CD8-positive, alpha-beta memory T cell (primary cell): Measurements from ENCODE around the gene POMP. TPM values are rescaled to one million over a fixed set of nuclear protein-coding genes. Genes with fewer than 3 reads are reported as not detected.

ENCODE experiments used
- CTCF ChIA-PET: fragments of 350-600 bp; sonication (Branson Sonifier 250); formaldehyde crosslinking; loops from one replicate; lab custom pipeline; 2021; ENCODE audit warnings: antibody characterized with exemption; lab: Charles Lee
- POLR2A ChIA-PET: fragments of 350-600 bp; sonication (Branson Sonifier 250); formaldehyde crosslinking; loops from one replicate; lab custom pipeline; 2021; ENCODE audit warnings: antibody characterized with exemption; lab: Charles Lee
- DNase-seq, 5 donors: peaks; one replicate each; pipeline versions ENCODE4 v3.0.0 to v3.0.0-alpha.2; 2020 to 2022; ENCODE audit warnings: mixed read lengths in 1 of 5
- H3K27ac ChIP-seq: one replicate; pipeline ENCODE4 v1.7.0; 2013; ENCODE audit warnings: low read depth, mild to moderate bottlenecking, low read length, moderate library complexity
- H3K27me3 ChIP-seq: 2 replicates; pipeline ENCODE4 v1.7.0; 2013; ENCODE audit warnings: low read length, mild to moderate bottlenecking; ENCODE audit not compliant: insufficient read depth, poor library complexity, severe bottlenecking
- H3K36me3 ChIP-seq: 2 replicates; pipeline ENCODE4 v1.7.0; 2013; ENCODE audit warnings: mild to moderate bottlenecking, low read length, moderate library complexity; ENCODE audit not compliant: insufficient read depth
- H3K4me1 ChIP-seq: 2 replicates; pipeline ENCODE4 v1.7.0; 2013; ENCODE audit warnings: mild to moderate bottlenecking, low read length, moderate library complexity; ENCODE audit not compliant: insufficient read depth
- H3K4me3 ChIP-seq: 2 replicates; pipeline ENCODE4 v1.7.0; 2013; ENCODE audit warnings: mild to moderate bottlenecking, low read length
- H3K9me3 ChIP-seq: 2 replicates; pipeline ENCODE4 v1.7.0; 2013; ENCODE audit warnings: mild to moderate bottlenecking, low read length
- H3K27ac Mint-ChIP-seq, 8 donors: one replicate each; pipeline ENCODE4 v1.8.0; 2020 to 2021; ENCODE audit warnings: mixed read lengths in 8 of 8, mild to moderate bottlenecking in 6 of 8, inconsistent platforms in 3 of 8, moderate library complexity in 3 of 8
- H3K27me3 Mint-ChIP-seq, 2 donors: one replicate each; pipeline ENCODE4 v1.8.0; 2020 to 2021; ENCODE audit warnings: mixed read lengths in 2 of 2, mild to moderate bottlenecking in 1 of 2, moderate library complexity in 1 of 2
- H3K36me3 Mint-ChIP-seq, 3 donors: one replicate each; pipeline ENCODE4 v1.8.0; 2020 to 2021; ENCODE audit warnings: mixed read lengths in 3 of 3, inconsistent platforms in 1 of 3, mild to moderate bottlenecking in 1 of 3
- H3K4me1 Mint-ChIP-seq, 3 donors: one replicate each; pipeline ENCODE4 v1.8.0; 2020 to 2021; ENCODE audit warnings: mixed read lengths in 3 of 3, inconsistent platforms in 1 of 3, mild to moderate bottlenecking in 1 of 3
- H3K4me3 Mint-ChIP-seq, 7 donors: one replicate each; pipeline ENCODE4 v1.8.0; 2020 to 2021; ENCODE audit warnings: mixed read lengths in 7 of 7, mild to moderate bottlenecking in 6 of 7, moderate library complexity in 4 of 7, inconsistent platforms in 2 of 7
- H3K9me3 Mint-ChIP-seq, 5 donors: one replicate each; pipeline ENCODE4 v1.8.0; 2020 to 2022; ENCODE audit warnings: mixed read lengths in 5 of 5, mild to moderate bottlenecking in 3 of 5, moderate library complexity in 2 of 5, inconsistent platforms in 1 of 5
- polyA plus RNA-seq: library from polyadenylated mRNA; unstranded; fragments of 300-500 nt; fragmentation: Illumina TruSeq; gene quantifications from one replicate; pipeline ENCODE4 v1.2.3, GENCODE V29; 2021
- total RNA-seq, 2 experiments: library from RNA; stranded (reverse); gene quantifications; one replicate each; pipeline ENCODE4 v1.2.3, GENCODE V29; 2021

The POMP gene
- total and polyA plus RNA-seq, 3 experiments from 2014 or later, result 98.4 to 131 (median 127) TPM

GRCh38 chr13:28618230-28618994 lies 40.5 kb upstream of the POMP start:
- no peak overlapping the region for H3K4me3 Mint-ChIP-seq
- ChIA-PET CTCF (no interaction called here), POLR2A (no interaction called here)
- H3K4me1 Mint-ChIP-seq, result no peaks in the 10 kb centered on the region
- no peaks in the 10 kb centered on the region for H3K4me1 ChIP-seq
- H3K27ac Mint-ChIP-seq, result no peak overlapping the region
- H3K27ac ChIP-seq, result no peak overlapping the region
- no peaks in the 10 kb centered on the region for H3K27me3 ChIP-seq
- no peaks in the 10 kb centered on the region for H3K9me3 ChIP-seq
- peaks cover 0 to 2% (median 0%) of the 10 kb centered on the region in 5 donors for H3K9me3 Mint-ChIP-seq
- H3K27me3 Mint-ChIP-seq, result peaks cover 2 to 4% of the 10 kb centered on the region in 2 donors
- no peaks in the 10 kb centered on the region for H3K36me3 ChIP-seq
- H3K36me3 Mint-ChIP-seq, result no peaks in the 10 kb centered on the region
- H3K4me3 ChIP-seq, result no peak overlapping the region
- no peak for DNase-seq

- ChIA-PET POLR2A (no interaction called here), CTCF (no interaction called here)
- H3K4me3 Mint-ChIP-seq, result no peak overlapping the region
Observed at GRCh38 chr13:28620011-28620830, 38.7 kb upstream of the POMP start.

GRCh38 chr13:28621449-28621848 lies 37.5 kb upstream of the POMP start:
- Histone ChIP-seq H3K27ac (no peak overlapping the region), H3K4me3 (no peak overlapping the region), H3K9me3 (no peaks in the 10 kb centered on the region), H3K4me1 (no peaks in the 10 kb centered on the region), H3K36me3 (no peaks in the 10 kb centered on the region), H3K27me3 (no peaks in the 10 kb centered on the region)
- Mint-ChIP-seq H3K36me3 (no peaks in the 10 kb centered on the region), H3K27ac (no peak overlapping the region), H3K9me3 (peaks cover 0 to 2% (median 0%) of the 10 kb centered on the region in 5 donors), H3K27me3 (peaks cover 2 to 4% of the 10 kb centered on the region in 2 donors), H3K4me3 (no peak overlapping the region), H3K4me1 (peaks cover 1 to 10% (median 4%) of the 10 kb centered on the region in 3 donors)
- ChIA-PET POLR2A (no interaction called here), CTCF (no interaction called here)
- DNase-seq, result no peak

More at GRCh38 chr13:28620011-28620830, 38.7 kb upstream of the POMP start:
- H3K4me1 ChIP-seq, result no peaks in the 10 kb centered on the region
- no peaks in the 10 kb centered on the region for H3K36me3 ChIP-seq
- peaks cover 2 to 4% of the 10 kb centered on the region in 2 donors for H3K27me3 Mint-ChIP-seq
- H3K27me3 ChIP-seq, result no peaks in the 10 kb centered on the region
- DNase-seq, result no peak
- H3K36me3 Mint-ChIP-seq, result no peaks in the 10 kb centered on the region
- no peaks in the 10 kb centered on the region for H3K9me3 ChIP-seq
- peaks cover 0 to 2% (median 0%) of the 10 kb centered on the region in 5 donors for H3K9me3 Mint-ChIP-seq
- H3K4me1 Mint-ChIP-seq, result peaks cover 1 to 10% (median 4%) of the 10 kb centered on the region in 3 donors
- H3K27ac Mint-ChIP-seq, result no peak overlapping the region
- H3K4me3 ChIP-seq, result no peak overlapping the region
- H3K27ac ChIP-seq, result no peak overlapping the region

GRCh38 chr13:28622286-28622685 lies 36.6 kb upstream of the POMP start:
- Mint-ChIP-seq H3K27ac (peak overlapping the region in 1 of 8 donors; percentile 70), H3K4me3 (no peak overlapping the region), H3K36me3 (no peaks in the 10 kb centered on the region), H3K4me1 (peaks cover 1 to 10% (median 4%) of the 10 kb centered on the region in 3 donors), H3K27me3 (peaks cover 2 to 4% of the 10 kb centered on the region in 2 donors), H3K9me3 (no peaks in the 10 kb centered on the region)
- Histone ChIP-seq H3K36me3 (no peaks in the 10 kb centered on the region), H3K4me1 (no peaks in the 10 kb centered on the region), H3K4me3 (no peak overlapping the region), H3K9me3 (no peaks in the 10 kb centered on the region), H3K27ac (no peak overlapping the region), H3K27me3 (no peaks in the 10 kb centered on the region)
- POLR2A ChIA-PET, result no interaction called here
- no peak for DNase-seq
- CTCF ChIA-PET, result no interaction called here

- Histone ChIP-seq H3K4me1 (no peaks in the 10 kb centered on the region), H3K27ac (no peak overlapping the region), H3K4me3 (no peak overlapping the region), H3K36me3 (no peaks in the 10 kb centered on the region), H3K9me3 (no peaks in the 10 kb centered on the region), H3K27me3 (no peaks in the 10 kb centered on the region)
- POLR2A ChIA-PET, result no interaction called here
- no peak for DNase-seq
- peaks cover 0 to 4% of the 10 kb centered on the region in 2 donors for H3K27me3 Mint-ChIP-seq
- H3K9me3 Mint-ChIP-seq, result no peaks in the 10 kb centered on the region
- H3K27ac Mint-ChIP-seq, result no peak overlapping the region
- CTCF ChIA-PET, result no interaction called here
- peaks cover 1 to 10% (median 4%) of the 10 kb centered on the region in 3 donors for H3K4me1 Mint-ChIP-seq
- H3K4me3 Mint-ChIP-seq, result no peak overlapping the region
- no peaks in the 10 kb centered on the region for H3K36me3 Mint-ChIP-seq
Observed at GRCh38 chr13:28623782-28624706, 34.9 kb upstream of the POMP start.

- H3K27me3 Mint-ChIP-seq, result no peaks in the 10 kb centered on the region
- ChIA-PET POLR2A (no interaction called here), CTCF (no interaction called here)
- H3K4me3 ChIP-seq, result no peak overlapping the region
- no peaks in the 10 kb centered on the region for H3K27me3 ChIP-seq
- no peaks in the 10 kb centered on the region for H3K4me1 ChIP-seq
- no peaks in the 10 kb centered on the region for H3K9me3 ChIP-seq
- H3K36me3 ChIP-seq, result no peaks in the 10 kb centered on the region
- H3K9me3 Mint-ChIP-seq, result no peaks in the 10 kb centered on the region
- H3K36me3 Mint-ChIP-seq, result no peaks in the 10 kb centered on the region
- no peak for DNase-seq
- H3K4me1 Mint-ChIP-seq, result peaks cover 1 to 10% (median 4%) of the 10 kb centered on the region in 3 donors
- H3K4me3 Mint-ChIP-seq, result no peak overlapping the region
- H3K27ac Mint-ChIP-seq, result peak overlapping the region in 2 of 8 donors; percentile 17 to 25
- no peak overlapping the region for H3K27ac ChIP-seq
Observed at GRCh38 chr13:28624707-28625432, 34.1 kb upstream of the POMP start.

GRCh38 chr13:28626266-28626665 lies 32.7 kb upstream of the POMP start:
- POLR2A ChIA-PET, result no interaction called here
- no peaks in the 10 kb centered on the region for H3K4me1 ChIP-seq
- H3K27ac ChIP-seq, result no peak overlapping the region
- H3K36me3 ChIP-seq, result no peaks in the 10 kb centered on the region
- Mint-ChIP-seq H3K4me3 (no peak overlapping the region), H3K27me3 (peaks cover 0 to 4% of the 10 kb centered on the region in 2 donors), H3K9me3 (no peaks in the 10 kb centered on the region), H3K27ac (no peak overlapping the region), H3K4me1 (peaks cover 1 to 10% (median 4%) of the 10 kb centered on the region in 3 donors), H3K36me3 (no peaks in the 10 kb centered on the region)
- CTCF ChIA-PET, result no interaction called here
- no peaks in the 10 kb centered on the region for H3K9me3 ChIP-seq
- DNase-seq, result no peak
- no peak overlapping the region for H3K4me3 ChIP-seq
- no peaks in the 10 kb centered on the region for H3K27me3 ChIP-seq
